NCI-H69 (cell line): Measurements from ENCODE around the gene PLCH2.

ENCODE experiments used
- DNase-seq: peaks from one replicate; lab custom pipeline; 2025; lab: John Stamatoyannopoulos, UW

Gene PLCH2

DNA sequence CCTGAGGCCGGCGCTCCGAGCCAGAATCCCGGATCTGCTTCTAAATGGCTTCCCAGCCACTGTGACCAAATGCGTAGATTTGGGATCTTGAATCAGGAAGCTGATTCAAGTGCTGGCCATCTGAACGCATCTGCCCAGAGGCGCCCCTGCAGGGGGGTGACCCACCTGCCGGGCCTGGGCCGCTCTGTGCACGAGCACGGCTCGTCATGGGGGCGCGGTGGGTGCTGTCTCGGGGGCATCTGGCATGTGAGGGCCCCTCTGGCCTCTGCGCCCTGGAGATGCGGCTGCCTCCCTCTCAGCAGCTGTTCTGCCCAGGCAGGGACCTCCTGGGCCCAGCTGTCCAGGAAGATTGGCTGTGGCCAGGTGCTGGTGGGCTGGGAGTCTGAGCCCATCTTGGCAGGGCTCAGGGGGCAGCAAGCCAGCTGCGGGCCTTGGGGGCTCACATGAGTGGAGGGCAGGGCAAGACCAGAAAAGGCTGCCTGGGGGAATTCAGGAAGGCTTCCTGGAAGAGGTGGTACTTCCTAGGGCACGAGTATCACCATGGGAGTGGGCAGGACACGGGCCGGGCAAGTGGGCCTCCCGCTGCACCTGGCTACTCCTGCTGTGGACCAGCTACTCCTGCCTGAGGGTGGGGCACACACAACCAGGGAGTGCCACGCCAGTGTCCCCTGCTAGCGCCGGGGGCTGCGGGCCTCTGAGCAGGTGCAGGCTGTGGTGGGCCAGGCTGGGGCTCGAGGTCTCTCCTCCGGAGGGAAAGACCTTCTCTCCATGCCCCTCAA, 25.1 kb downstream of the PLCH2 start:
- DNase-seq: no peak

DNA sequence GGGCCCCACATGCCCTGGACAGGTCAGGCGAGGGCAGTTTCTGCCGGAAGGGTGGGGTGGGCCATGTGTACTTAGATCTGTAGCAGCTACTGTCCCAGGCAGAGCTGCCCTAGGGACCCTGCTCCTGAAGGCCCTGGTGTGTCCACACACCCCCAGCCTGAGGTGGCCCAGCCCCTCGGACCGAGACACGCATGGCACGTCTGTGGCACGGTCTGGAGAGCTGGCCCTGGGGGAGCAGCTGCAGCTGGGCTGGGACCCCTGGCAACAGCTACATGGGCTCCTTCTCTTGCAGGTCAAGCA, 25.7 kb downstream of the PLCH2 start:
- no peak for DNase-seq

- DNase-seq: no peak
Observed at GRCh38 chr1:2502210-2502609, 26.1 kb downstream of the PLCH2 start.

GRCh38 chr1:2502661-2503553, 26.8 kb downstream of the PLCH2 start:
- no peak for DNase-seq

DNA sequence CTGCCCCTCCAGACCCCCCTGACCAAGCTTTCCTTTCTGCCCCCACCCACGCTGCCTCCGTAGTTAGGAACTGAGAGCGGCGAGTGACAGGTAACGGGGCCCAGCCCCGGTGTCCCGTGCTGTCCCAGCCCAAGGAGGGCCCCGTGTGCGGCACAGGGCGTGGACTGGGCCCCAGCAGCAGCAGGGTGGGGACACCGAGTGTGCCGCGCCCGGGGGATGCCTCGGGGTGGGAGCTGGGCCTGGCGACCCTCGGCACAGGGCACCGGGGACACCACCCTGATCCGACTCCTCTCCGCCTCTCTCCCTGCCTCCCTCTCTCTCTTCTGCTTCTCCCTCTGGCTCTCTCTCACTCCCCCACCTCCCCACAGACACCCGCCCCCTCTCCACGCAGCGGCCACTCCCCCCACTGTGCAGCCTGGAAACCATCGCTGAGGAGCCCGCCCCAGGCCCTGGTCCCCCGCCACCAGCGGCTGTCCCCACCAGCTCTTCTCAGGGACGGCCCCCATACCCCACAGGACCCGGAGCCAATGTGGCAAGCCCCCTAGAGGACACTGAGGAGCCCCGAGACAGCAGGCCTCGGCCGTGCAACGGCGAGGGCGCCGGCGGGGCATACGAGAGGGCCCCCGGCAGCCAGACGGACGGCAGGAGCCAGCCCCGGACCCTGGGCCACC, 27.6 kb downstream of the PLCH2 start:
- DNase-seq: no peak

GRCh38 chr1:2504225-2504948, 28.3 kb downstream of the PLCH2 start:
- no peak for DNase-seq

- DNase-seq: no peak
Observed at GRCh38 chr1:2504949-2505272, 28.8 kb downstream of the PLCH2 start.

DNA sequence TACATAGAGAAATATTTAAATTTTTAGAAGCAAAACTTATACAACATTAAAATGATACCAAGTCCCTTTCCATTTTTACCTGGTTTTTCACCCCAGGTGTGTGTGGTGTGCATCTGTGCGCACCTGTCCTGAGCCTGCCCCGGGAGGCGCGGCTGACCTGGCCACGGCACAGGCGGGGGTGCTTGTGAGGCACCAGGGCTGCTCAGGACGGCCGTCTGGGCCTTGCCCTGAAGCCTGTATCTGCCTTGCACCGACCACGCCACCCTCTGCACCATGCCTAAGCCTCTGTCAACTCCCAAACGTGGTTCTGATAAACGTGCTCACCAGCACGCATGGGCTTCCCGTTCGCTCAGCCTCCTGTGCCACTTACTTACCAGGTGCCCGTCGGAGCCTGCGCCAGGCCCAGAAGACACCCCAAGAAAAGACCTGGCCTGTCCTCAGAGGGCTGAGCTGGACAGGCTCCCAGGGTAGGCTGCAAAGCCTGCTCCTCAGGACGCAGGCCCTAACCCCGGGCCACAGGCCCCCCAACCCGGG, 29.4 kb downstream of the PLCH2 start:
- DNase-seq: no peak

- DNase-seq: no peak
Observed at GRCh38 chr1:2506007-2506860, 30.1 kb downstream of the PLCH2 start.

DNA sequence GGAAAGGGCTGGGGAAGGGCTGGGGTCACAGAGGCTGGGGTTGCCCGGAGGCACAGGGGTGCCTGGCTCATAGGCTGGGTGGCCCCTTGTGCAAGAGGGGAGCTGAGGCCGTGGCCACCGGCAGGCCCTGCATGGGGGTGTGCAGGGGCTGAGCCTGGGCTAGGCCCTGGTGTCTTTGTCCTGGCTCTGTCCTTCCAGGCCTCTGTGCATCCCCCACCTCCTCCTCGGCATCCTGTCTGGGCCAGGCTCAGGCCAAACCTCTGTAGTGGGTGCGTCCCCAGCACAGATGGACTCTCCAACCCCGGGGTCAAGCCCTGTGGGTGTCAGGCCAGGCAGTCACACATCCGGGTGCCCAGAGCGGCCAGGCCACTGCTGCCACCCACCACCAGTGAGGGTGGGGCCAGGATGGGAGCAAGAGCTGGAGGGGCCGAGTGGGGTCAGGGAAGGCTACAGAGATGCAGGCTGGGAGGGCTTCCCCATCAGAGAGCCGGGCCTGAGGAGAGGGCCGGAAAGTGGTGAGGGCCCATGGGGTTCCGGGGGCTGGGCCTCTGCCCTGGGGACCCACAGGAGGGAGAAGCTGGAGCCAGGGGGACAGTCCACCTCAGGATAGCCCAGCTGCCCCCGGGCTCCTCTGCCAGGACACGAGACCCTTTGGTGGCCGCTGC, 30.9 kb downstream of the PLCH2 start:
- DNase-seq: no peak

DNA sequence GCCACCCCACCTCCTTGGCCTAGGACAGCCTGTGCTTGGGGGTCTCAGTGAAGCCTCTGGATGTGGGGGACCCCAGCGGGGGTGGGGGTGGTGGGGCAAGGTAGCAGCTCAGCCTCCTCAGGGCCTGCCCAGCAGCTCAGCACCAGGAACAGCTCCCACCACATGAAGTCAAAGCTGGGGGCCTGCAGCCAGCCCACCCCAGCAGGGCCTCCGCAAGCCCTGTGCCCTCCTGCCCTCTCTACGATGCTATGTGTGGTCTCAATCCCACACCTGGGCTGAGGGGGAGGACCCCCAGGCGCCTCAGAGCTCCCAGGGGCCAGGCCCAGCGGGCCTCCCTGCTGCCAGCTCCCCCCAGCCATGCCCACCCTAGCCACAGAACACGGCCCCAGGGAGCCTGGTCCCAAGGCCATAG, 31.7 kb downstream of the PLCH2 start:
- no peak for DNase-seq

- DNase-seq: no peak
Observed at GRCh38 chr1:2508180-2508579, 32.1 kb downstream of the PLCH2 start.

DNA sequence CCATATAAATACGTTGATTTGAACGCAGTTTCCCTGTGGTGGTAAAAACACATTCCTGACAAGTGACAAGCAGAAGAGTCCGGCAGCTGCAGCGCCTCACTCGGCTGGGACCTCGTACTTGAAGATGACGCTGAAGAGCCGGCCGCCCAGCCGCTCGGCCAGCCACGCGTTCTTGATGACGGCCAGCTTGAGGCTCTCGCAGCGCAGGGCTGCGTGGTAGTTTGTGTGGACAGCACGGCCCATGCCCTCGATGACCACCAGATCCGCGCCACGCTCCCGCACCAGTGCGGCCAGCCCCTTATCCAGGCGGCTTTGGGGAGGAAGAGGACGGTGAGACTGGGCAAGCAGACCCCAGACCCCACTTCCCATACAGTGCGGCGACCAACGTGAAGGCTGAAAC, 32.7 kb downstream of the PLCH2 start:
- no peak for DNase-seq

DNA sequence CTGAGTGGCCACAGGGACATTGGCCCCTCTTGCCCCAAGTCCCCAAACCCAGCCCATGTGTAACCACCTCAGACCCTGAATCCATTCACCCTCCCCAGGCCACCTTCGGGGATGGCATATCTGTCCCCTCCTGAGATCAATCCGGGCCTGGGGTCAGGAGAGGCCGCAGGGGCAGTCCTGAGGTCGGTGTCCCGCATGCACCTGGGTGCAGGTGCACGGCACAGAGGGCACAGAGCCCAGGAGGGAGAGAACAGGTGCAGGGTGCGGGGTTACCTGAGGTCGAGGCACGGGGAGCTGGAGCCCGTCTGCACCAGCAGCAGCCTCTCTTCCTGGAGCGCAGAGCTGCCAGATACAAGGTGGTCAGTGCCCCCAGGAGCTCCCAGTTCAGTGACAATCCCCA, 33.5 kb downstream of the PLCH2 start:
- DNase-seq: no peak

- no peak for DNase-seq
Observed at GRCh38 chr1:2510366-2511155, 34.5 kb downstream of the PLCH2 start.

- DNase-seq: no peak
Observed at GRCh38 chr1:2512862-2513421, 36.9 kb downstream of the PLCH2 start.

GRCh38 chr1:2513939-2514652, 38.0 kb downstream of the PLCH2 start:
- no peak for DNase-seq

- no peak for DNase-seq
Observed at GRCh38 chr1:2514863-2515762, 39.0 kb downstream of the PLCH2 start.
